Measurements from ENCODE around the gene TEX29. TPM values are rescaled to one million over a fixed set of nuclear protein-coding genes. Genes with fewer than 3 reads are reported as not detected.

Gene TEX29
- total and polyA plus RNA-seq, 2 of the 4 experiments (the other 2 are of a cell fraction) = 0.46 TPM; not detected in 1

DNA sequence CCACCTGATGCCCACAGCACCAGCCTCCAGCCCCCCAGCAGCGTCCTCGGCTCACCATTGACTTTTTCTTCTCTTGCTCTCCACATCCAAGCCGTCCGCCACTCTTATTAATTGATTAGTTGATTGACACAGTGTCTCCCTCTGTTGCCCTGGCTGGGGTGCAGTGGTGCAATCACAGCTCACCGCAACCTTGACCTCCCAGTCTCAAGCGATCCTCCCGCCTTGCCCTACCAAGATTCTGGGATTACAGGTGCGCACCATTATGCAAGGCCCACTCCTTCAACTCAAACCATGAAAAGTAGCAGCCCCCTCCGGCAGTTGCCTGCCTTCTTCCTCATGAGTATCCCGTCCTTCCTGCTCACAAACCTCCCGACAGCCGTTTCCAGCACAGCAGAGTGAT lies 921 bp upstream of the TEX29 start:
- Histone ChIP-seq H4K20me1 (ENCODE audit: insufficient read depth, low read length) (no peaks in the 10 kb centered on the region), H3K27me3 (ENCODE audit: control insufficient read depth, insufficient read depth, low read length) (no peaks in the 10 kb centered on the region; the same call in 1 of the 2 replicates), H2BK5ac (ENCODE audit: low read depth, low read length, poor library complexity, severe bottlenecking) (no peak overlapping the region), H3K9ac (ENCODE audit: low read depth, low read length) (no peak overlapping the region), H2AK9ac (replicated peaks; ENCODE audit: low read depth, low read length, poor library complexity) (no peak overlapping the region), H3K36me3 (ENCODE audit: control insufficient read depth, insufficient read depth, low read length) (no peaks in the 10 kb centered on the region), H2BK20ac (ENCODE audit: low read depth, low read length) (no peak overlapping the region), H2BK15ac (ENCODE audit: low read depth, low read length) (no peak overlapping the region), H4K5ac (ENCODE audit: low read depth, low read length) (no peak overlapping the region), H3K79me1 (ENCODE audit: low read depth in 1 of 2, low read length in 2 of 2) (no peaks in the 10 kb centered on the region), H3K27ac (ENCODE audit: insufficient read depth, low read length) (no peak overlapping the region), H3K14ac (replicated peaks; ENCODE audit: low read depth, low read length) (no peak overlapping the region), H3K9me3 (ENCODE audit: control insufficient read depth, insufficient read depth, low read length) (no peaks in the 10 kb centered on the region), H2AK5ac (ENCODE audit: low read depth, low read length) (no peak overlapping the region), H3K56ac (ENCODE audit: extremely low read depth, insufficient read depth, low read length) (no peak overlapping the region), H3K4ac (ENCODE audit: low read depth, low read length) (no peak overlapping the region), H2AFZ (replicated peaks; ENCODE audit: low read length, poor library complexity) (no peak overlapping the region), H3K23ac (ENCODE audit: low read depth, low read length) (no peak overlapping the region), H3K4me2 (ENCODE audit: low read depth, low read length) (no peak overlapping the region), H3K9me1 (ENCODE audit: insufficient read depth, low read length) (peaks cover 2% of the 10 kb centered on the region; the same call in 1 of the 2 replicates), H3K18ac (ENCODE audit: low read depth, low read length) (no peak overlapping the region), H2BK120ac (ENCODE audit: low read depth, low read length) (no peak overlapping the region), H4K91ac (ENCODE audit: insufficient read depth, low read depth, low read length) (no peak overlapping the region), H3K4me3 (ENCODE audit: insufficient read depth, low read depth, low read length) (no peak overlapping the region), H4K8ac (ENCODE audit: low read depth in 2 of 2, low read length in 2 of 2) (no peak overlapping the region), H3K4me1 (ENCODE audit: control insufficient read depth, insufficient read depth, low read length) (peaks cover 4% of the 10 kb centered on the region; the same call in 1 of the 2 replicates)
- 97% methylated on average over 5 of the region's 12 CpGs; no CpG with 5 or more reads in 1 of the 2 experiments for WGBS, 2 experiments (ENCODE audit: extremely low coverage in 2 of 2, insufficient read length in 1 of 2)
- TF ChIP-seq CEBPB (IDR thresholded peaks at IDR 0.05; ENCODE audit: low read depth, low read length) (no peak), POLR2A (IDR thresholded peaks at IDR 0.05; ENCODE audit: low read depth, low read length) (no peak), SMC3 (IDR thresholded peaks at IDR 0.05; ENCODE audit: low read depth, low read length) (no peak), MXI1 (IDR thresholded peaks at IDR 0.05; ENCODE audit: borderline replicate concordance, low read depth, low read length) (no peak), MAZ (IDR thresholded peaks at IDR 0.05; ENCODE audit: borderline replicate concordance, low read depth, low read length) (no peak), CHD1 (IDR thresholded peaks at IDR 0.05; ENCODE audit: low read depth, low read length) (no peak)
- TF ChIP-seq, protein P1, sequence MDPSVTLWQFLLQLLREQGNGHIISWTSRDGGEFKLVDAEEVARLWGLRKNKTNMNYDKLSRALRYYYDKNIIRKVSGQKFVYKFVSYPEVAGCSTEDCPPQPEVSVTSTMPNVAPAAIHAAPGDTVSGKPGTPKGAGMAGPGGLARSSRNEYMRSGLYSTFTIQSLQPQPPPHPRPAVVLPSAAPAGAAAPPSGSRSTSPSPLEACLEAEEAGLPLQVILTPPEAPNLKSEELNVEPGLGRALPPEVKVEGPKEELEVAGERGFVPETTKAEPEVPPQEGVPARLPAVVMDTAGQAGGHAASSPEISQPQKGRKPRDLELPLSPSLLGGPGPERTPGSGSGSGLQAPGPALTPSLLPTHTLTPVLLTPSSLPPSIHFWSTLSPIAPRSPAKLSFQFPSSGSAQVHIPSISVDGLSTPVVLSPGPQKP (IDR thresholded peaks at IDR 0.05; ENCODE audit: borderline replicate concordance, low read depth, low read length) = no peak
- no TSS peak for BruUV-seq (replicated peaks)
- ChIA-PET CTCF (no interaction called here), POLR2A (ENCODE audit: unreplicated experiment) (no interaction called here)
- in situ Hi-C loops (cut with MboI; ENCODE audit: low sequenced_read_pairs) = no loop called here
- ATAC-seq (ENCODE audit: low read depth) = no peak
- intact Hi-C loops (cut with micrococcal nuclease) = no loop called here
- DNase-seq = no peak
- dilution Hi-C loops (cut with HindIII; ENCODE audit: low sequenced_read_pairs, unreplicated experiment) = no loop called here

Data from IMR-90 (cell line).